ENCODE measurements around the gene FGGY.

Gene FGGY

DNA sequence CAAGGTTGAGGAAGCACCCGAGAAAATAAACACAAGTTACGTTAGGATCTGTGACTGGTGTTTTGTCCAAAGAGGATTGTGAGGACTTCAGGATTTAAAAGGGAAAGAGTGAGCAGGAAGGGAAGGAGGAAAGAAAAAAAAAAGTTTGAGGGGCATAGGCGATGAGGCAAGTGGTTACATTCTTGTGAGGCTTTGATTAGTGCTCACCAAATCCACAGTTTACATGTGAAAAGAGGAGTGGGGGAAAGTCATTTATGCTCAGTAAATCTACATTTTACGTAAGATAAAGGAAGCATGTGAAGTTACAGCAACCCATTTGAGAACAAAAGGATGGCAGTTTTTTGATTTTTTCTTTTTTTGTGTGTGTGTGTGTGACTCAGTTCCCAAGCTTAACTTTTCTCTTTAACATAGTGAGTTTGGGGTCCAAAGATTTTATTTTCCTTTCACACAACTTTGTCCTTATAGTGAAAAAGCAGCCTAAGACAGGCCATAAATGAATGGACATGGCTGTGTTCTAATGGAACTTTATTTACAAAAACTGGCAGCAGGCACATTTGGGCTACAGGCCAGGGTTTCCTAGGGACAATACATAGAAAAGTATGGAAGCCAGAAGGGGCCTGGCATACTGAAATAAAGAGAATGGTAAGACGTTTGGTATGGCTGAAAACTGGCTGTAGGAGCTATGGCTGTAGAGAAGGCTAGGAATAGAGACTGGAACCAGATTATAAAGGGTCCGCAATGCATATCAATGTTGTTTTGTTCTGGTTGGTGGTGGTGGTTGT lies 121.7 kb downstream of the FGGY start:
- DNase-seq: no peak

DNA sequence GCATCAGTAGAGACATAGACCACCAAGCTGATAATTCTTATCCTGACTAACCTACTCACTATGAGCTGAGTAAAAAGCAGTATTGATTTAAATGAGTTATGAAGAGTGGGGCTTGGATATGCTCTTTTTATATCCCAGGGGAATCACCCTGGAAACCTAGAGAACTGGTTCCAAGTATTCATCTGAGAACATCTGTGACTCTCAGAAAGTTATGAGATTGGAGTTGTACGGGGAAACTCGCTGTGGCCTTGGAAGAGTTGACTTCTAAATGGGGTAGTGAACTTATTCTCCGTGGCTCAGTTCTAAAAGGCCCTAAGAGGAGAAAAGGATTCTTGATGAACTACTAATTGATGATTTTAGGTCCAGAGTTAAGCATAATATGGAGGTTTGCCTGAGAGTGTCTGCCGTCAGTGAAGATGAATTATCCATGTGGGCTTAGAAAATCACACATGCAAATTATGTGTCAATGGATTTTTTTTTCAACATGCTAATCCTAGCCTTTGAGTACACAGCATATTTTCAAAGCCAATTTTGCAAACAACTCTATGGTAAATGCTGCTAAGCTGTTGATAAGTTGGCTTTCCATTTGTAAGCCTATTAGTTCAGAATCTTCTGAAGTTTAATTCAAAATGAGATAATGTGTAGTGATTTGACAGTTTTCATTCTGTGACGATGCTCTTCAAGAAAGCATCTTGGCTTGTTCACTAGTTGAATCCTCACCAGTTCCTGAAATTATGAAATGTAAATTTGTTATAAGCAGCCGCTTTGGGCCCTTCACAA lies 122.7 kb downstream of the FGGY start:
- no peak for DNase-seq

DNA sequence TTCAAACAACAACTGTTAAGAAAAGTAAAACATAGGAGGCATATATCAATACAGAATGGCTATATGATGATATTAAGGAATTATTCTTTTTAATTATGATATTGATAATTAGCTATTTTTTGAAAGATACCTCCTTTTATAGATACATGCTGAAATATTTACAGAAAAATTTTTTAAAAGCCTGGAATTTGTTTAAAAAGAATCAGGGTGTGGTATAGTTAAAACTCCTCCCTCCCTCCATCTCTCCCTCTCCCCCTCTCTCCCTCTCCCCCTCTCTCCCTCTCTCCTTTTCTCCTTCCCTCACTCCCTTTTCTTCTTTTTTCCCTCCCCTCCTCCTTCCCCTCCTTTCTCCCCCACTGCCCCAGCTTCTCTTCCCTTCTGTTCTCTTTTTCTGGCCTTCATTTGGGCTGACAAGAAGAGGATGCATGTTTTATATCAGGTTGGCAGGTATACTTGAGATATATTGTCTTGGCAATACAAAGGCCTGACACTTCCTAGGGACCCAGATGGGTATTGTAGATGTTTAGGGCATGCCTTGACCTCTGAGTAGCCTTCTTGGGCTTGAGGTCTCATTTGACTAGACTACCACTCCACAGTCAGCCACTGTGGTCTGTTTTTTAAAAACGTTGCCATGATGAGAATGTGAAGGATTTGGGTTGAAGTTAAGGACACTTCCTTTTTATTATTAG lies 124.5 kb downstream of the FGGY start:
- DNase-seq: no peak

DNA sequence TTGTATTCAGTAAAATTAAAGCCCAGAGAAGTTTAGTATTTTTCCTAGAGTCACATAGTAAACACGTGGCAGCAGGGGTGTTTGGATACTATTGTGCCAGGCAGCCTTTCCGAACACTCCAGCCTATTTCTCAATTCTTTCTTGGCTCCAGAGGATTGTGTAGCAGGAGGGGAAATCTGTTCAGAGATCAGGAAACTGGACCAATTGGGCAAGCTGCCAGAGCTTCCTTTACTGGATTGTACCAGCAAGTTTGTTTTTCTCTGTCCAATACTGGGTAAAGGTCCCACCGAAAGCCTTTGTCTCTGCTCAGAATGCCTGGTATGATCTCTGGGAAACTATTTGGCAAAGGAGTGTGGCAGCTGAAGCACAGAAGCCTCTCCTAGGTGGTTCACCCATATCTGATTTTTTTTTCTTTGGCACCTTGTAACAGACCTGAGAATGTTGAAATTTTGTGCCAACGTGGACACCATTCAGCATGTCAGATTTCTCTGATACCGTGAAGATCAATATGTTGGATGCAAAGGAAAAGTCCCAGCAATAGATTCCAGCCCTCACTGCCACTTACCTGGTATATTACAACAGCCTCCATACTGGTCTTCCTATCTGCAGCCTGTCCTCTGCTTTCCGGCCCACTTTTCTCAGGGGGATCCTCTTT lies 126.2 kb downstream of the FGGY start:
- no peak for DNase-seq

DNA sequence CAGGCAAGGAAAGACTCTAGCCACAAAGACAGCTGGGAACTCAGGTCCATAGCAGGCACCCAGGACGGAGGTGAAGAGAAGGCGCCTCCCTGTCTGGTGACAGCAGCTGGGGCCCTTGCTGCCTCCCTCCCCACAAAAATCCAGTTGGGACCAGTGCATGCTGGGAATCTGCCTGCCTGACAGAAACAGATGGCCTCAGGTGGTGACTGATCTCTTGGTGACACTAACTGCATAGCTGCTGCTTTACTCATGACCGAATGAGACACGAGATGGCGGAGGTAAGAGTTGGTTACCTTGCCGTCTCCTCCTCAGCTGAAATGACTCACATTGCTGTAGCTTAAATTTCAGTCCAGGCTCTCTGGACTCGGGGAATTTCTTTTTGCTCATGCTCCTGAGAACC lies 130.3 kb downstream of the FGGY start:
- DNase-seq: no peak

DNA sequence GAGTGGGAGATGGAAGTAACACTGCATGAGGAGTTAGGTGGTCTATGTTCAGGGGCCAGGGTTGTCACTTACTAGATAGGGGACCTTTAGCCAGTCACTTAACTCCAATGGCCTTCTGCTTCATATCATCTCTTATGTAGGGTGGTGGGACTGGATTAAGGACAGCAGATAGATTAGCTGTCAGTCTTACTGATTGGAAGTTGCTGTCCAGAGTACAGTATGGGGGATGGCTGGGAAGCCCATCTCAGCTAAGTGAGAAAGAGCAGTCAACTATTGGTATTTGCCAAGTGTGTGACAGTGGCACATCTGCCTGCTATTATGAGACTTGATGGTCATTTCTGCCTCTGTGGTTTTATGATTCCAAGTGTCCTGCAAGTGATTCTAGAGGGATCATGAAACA lies 130.9 kb downstream of the FGGY start:
- no peak for DNase-seq

DNA sequence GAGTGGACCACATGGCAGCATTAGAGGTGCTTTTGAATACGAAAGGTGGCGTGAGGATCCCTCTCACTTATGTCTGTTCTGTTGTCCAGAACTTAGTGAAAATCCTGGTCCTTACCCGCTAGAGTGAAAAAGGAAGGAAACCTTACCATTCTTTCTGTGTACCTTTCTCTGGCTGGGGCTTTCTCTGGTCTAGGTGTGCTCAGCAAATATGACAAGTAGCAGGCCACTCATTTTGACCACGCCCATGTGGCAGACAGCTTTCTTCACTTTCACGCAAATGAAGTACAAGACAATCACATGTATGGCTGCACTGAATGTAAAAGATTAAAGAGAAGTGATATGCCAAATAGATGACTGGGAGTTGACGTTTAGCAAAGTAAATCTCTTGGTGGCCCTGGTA lies 131.9 kb downstream of the FGGY start:
- DNase-seq: no peak

DNA sequence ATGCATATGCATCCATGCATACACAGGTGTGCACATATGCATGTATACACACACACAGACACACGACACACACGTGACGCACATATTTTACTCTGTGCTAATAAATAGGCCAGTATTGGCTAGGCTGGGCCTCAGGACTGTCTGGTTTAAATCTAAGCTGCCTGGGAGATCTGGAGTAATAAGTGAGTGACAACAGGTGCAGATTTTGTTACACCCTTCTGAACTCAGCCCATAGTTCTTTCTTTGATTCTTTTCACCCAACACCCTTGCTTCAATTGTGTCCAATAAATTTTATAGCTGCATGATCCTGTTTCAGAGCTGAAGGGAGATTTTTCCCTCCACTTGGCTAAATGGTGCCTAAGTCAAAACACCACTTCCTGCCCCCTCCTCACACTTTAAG lies 132.8 kb downstream of the FGGY start:
- DNase-seq: no peak

DNA sequence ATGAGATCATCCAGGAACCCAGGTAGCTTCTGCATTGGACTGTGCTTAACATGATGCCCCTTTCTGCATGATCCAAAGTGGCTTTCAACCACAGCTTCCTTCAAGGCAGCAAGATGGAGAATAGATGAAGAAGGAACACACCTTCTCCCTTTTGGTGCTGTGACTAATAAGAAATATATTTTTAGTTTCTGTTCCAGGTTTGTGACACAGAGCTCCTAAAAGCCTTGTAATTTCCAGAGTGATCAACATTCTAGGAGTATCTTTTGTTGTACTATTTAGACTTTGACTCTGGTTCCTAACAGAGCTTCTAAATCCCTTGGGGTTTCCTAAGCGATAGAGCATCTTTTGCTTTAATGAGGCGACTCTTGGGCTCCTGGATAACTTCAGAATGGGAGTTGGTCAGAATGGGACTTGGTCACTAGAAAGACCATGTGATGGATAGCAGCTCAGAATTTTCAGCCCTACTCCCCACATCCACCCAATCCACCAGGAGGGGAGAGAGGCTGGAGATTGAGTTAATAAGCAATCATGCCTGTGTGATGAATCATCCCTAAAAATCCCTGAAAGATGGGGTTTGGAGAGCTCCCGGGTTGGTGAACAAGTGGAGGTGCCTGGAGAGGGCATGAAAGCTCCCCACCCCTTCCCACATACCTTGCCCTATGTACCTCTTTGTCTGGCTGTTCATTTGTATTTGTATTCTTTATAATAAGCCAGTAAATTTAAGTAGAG lies 134.8 kb downstream of the FGGY start:
- DNase-seq: no peak

DNA sequence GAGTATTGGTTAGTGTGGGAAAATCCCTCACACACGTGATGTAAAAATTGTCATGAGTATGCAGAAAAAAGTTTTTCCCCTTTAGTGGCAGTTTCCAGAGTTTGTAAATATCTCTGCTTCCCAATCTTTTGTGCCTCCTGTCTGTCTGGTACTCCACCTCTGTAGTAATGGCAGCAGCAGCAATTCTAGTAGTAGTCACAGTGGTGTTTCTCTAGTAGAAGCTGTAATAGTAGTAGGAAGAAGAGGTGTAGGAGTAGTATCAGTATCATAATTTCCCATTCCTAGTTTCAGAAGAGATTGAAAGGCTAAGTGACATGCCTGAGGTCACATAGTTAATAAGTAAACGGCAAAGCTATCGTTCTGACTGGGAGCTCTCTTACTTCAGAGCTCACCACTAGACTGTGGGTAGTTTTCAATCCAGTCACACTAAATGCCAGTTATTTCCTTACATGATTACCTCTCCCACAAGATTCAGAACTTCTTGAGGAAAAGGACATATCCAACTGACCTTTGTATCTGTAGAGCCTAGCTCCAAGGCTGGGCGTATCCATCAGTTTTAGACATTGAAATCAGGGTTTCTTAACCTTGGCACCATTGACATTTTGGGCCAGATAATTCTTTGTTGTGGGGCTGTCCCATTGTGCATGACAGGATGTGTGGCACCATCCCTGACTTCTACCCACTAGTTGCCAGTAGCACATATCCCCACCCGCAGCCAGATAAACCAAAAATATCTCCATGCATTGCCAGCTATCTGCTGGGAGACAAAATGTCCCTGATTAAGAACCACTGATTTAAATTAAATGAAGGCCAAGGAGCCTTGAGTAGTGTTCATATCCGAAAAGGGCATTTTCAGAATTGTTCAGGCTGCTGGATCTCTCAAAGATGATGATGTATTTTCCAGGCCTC lies 135.9 kb downstream of the FGGY start:
- DNase-seq: no peak

DNA sequence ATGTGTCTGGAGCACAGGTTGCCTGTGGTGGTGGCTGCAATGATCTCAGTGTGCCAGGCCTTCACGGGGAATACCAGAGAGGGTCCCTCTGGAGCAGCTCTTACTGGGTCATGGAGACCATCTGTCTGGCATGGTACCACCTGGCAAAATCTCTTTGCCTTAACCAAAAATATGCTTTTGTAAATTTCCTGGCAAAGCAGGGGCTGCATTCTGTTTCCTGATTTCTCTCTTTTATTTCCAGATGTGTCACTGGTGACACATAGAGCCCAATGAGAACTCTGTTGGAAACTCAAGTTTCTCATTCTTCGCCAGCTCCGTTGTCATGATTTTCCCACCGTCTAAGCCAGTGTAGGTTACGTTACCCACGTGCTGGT lies 136.5 kb downstream of the FGGY start:
- no peak for DNase-seq

DNA sequence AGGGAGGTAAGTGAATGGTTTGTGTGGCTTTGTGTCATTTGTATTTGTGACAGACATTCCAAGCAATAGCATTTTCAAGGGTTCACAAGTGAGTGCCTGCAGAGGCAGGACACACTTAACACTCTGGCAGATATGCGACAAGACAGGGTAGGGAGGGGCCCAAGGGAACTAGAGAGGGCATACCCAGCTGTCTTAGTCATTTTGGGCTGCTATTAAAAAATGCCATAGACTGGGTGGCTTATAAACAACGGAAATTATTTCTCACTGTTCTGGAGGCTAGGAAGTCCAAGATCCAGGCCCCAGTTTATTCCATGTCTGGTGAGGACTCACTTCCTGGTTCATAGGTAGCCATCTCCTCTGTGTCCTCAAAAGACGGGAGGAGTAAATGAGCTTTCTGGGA lies 137.4 kb downstream of the FGGY start:
- DNase-seq: no peak

DNA sequence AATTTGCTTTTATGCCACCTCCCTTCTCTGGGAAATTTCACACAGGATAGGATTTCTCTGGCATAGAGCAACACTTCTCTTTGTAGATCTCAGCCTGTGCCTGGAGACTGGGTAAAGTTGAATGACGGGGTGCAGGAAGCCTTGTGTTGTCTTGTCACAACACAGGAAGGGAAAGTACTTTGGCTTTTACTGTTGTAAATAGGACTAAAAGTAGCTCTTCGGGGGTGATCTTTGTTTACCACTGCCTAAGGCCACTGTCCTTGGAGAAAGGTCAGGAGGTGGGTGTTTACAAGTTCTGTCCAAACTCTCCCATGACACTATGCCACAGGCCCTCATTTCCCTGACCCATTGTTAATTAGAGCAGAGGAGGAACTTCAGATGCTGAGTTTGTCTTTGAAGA lies 139.7 kb downstream of the FGGY start:
- no peak for DNase-seq

DNA sequence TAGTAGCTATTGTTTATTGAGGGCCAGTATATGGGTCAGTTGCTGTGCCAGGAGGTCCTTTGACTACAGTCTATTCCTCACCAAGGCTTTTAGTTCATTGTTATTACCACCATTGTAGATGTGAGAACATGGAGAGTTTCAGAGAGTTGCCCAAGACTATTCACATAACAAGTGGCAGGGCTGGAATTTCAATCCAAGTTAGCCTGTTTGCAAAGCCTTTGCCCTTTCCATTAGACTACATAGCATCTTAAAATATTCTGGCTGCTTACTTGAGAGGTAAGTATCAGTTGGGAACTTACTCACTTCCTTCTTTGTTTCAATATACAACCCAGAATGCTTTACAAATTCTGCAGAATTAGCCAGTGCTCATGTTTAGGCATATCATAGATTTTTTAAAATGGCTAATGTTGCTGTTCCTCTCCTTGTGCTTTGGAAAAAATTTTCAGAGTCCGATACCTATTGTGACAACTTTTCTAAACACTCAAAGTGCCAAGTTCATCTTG lies 141.2 kb downstream of the FGGY start:
- no peak for DNase-seq

DNA sequence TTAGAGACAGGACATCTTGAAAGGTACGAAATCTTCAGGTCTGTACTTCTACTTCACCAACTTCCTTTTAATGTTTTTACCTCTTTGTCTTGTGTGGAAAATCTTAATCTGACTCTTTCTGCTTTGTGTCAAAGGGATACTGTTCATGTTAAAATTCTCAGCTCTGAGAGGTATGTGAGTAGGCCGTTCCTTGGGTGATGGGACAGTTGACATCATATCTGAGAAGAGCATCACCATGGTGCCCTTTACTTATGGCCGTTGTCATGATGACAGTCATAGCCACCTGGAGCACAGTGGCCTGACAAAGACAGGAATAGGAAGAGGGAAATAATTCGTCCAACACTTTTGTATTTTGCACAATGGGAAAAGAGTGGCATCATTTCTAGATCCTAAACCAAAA lies 145.6 kb downstream of the FGGY start:
- no peak for DNase-seq

DNA sequence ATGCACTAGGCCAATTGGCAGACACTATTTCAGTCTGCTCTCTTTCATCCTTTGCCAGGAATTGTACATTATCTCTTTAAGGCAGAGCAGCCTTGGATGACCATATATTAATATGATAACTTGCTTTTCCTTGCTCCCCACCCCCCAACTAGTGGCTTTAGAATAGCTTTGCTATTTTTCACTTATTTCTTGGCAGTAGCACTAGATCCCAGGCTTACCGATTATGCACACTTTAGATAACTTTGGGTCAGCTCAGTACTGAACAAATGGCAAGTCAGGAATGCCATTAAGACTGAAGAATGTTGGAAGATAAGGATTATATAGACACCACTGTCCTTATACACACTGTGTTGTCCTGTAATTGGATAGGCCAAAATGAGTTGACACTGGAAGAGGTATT lies 146.4 kb downstream of the FGGY start:
- DNase-seq: no peak

DNA sequence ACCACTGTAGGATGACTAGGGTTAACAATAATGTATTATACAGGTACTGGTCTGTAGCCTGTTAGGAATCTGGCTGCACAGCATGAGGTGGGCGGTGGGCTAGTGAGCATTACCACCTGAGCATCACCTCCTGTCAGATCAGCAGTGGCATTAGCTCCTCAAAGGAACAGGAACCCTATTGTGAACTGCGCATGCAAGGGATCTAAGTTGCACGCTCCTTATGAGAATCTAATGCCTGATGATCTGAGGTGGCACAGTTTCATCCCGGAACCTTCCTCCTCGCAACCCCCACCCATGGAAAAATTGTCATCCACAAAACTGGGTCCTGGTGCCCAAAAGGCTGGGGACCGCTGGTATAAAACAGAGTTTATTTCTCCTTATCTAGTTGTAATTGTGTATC lies 147.6 kb downstream of the FGGY start:
- no peak for DNase-seq

DNA sequence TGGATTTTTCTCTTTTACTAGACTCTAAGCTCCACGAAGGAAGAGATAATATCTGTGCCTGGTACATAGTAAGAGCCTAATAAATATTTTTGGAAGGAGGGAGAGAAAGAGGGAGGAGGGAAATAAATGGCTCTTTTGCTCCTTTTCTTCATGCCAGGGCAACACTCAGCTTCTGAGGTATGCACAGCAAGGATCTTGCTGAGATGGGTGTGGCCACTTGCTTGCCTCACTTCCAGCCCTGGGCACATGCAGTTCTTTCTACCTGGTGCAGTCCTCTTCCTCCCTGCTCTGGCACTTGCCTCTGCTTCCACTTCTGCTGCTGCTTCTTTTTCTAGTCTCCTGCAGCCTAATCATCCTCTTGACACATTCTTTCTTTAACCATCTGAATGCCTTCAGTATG lies 148.1 kb downstream of the FGGY start:
- no peak for DNase-seq

DNA sequence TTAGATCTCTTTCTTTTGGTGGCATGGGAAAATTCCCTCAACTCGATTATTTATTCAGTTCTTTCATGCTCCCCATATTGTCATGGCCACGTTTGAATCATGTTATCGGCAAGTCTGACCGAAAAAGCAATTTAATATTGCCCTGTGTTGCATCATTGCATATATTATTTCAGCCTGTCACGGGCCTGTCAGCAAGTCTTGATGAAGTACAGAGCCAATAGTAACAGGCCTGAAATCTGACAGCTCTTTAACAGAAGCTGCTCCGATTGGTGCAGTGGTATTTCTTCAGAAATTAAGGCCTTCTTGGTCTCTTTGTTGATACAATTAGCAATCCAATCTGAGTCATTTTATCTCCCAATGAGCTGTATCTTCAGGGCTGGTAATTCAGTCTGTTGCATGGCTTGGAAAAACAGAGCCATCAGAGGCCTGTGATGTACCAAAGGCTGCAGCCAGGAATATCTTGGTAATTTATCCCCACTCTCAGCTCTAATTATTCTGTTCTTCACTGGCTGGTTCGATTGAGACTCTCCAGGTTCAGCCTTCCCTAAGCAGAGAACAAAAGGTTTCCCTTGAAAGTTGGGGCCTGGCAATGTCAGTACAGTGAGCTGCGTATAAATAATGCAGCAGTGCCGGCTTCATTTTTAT lies 149.5 kb downstream of the FGGY start:
- no peak for DNase-seq

DNA sequence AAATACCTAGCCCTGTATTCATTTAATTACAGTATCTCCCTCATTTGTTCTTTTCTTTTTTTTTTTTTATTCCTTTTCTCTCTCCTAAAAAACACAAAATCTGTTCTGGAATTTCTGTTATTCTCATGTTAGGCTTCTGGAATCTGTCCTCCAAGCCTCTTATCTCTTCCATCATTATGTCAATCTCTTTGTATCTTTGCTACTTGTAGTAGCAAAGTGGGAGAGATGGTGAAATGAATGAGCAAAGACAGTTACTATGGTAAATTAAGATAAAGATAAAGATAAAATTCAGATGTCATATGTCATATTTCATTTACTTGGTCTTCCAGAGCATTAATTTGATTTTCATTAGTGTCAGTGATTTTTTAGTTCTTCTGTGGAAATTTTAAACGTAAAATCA lies 155.1 kb downstream of the FGGY start:
- no peak for DNase-seq

DNA sequence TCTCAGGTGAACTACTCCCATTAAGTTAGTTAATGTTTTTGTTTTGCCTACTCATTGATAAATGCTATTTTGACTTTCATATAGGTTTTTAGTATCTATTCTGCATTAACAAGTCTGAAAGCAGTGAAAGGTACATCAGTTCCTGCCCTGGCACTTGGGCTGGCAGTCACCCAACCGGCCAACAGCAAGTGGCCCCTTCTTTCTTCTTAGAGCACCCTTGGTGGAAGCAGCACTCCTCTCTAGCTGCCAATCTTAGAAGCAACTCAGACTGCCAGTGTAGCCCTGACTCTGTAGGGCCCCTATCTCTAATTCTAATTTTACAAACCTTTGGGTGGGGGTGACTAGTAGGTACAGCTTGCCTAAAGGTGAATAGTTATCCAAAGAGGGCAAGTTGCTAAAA lies 155.7 kb downstream of the FGGY start:
- no peak for DNase-seq

Measured in effector CD8-positive, alpha-beta T cell (primary cell).